ENCODE data around the gene MMP26.
"Not testable (repeated sequence)": the region's sequence is repeated elsewhere in the genome, so short reads cannot be mapped to it uniquely, and the experiment has no call there.

Gene MMP26

DNA sequence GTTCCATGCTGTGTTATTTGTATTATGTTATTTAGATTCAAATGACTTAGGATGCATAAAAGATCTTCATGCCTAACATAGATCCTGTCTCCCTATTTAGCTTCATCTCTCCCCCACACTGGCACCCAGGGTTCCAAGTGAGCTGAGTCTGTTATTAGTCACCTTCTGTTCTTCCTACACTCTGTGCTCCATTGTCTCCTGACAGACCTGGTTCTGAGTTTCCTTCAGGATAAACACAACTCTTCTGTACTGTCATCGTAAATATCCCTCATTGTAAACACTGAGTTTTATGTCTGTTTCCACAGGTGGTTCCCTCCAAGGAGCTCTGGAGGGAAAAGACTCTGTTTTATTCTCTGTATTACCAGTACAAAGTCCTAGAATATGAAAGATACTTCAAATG is 8.7 kb downstream of the MMP26 start:
- ChIA-PET CTCF (no interaction called here), POLR2A (no interaction called here)
- TF ChIP-seq, protein P1, sequence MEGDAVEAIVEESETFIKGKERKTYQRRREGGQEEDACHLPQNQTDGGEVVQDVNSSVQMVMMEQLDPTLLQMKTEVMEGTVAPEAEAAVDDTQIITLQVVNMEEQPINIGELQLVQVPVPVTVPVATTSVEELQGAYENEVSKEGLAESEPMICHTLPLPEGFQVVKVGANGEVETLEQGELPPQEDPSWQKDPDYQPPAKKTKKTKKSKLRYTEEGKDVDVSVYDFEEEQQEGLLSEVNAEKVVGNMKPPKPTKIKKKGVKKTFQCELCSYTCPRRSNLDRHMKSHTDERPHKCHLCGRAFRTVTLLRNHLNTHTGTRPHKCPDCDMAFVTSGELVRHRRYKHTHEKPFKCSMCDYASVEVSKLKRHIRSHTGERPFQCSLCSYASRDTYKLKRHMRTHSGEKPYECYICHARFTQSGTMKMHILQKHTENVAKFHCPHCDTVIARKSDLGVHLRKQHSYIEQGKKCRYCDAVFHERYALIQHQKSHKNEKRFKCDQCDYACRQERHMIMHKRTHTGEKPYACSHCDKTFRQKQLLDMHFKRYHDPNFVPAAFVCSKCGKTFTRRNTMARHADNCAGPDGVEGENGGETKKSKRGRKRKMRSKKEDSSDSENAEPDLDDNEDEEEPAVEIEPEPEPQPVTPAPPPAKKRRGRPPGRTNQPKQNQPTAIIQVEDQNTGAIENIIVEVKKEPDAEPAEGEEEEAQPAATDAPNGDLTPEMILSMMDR (IDR thresholded peaks at IDR 0.05; ENCODE audit: control extremely low read depth, extremely low read depth, low read depth, missing control alignments) = no peak
- DNase-seq (ENCODE audit: extremely low spot score) = no peak

- CTCF ChIA-PET = no interaction called here
- POLR2A ChIA-PET = no interaction called here
- TF ChIP-seq, protein P1 (IDR thresholded peaks at IDR 0.05; ENCODE audit: control extremely low read depth, extremely low read depth, low read depth, missing control alignments) = no peak
- DNase-seq (ENCODE audit: extremely low spot score) = no peak
Observed at GRCh38 chr11:4714300-4714699, 9.7 kb downstream of the MMP26 start.

DNA sequence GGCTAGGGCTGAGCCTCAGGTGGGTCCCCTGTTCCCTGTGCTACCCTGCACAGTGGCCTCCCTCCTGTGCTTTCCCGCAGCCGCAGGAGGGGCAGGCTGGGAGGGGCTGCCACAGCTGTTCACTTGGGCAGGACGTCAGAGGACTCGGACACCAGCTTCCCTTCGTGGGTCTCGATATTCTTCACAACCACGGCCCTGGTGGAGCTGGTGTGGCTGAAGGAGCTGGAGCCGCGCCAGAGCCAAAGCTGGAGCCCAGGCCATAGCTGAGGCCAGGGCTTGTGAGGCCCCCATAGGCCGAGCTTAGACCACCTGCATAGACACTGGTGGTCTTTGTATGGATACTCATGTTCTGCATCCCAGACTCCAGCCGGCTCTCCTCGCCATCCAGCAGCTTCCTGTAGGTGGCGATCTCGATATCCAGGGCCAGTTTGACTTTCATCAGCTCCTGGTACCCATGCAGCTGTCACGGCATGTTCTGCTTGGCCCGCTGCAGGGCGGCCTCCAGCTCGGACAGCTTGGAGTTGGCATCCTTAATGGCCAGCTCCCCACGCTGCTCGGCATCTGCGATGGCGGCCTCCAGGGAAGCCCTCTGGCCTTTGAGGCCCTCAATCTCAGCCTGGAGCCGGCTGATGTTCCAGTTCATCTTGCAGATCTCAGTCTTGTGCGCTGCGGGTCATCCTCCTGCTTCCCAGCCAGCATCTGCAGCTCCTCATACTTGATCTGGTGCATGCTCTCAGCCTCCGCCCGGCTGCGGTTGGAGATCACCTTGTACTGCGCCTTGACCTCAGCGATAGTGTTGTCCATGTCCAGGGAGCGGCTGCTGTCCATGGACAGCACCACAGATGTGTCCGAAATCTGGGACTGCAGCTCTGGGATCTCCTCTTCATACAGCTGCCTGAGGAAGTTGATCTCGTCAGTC is 18.3 kb downstream of the MMP26 start:
- not testable (repeated sequence) for DNase-seq (ENCODE audit: extremely low spot score)
- POLR2A ChIA-PET = interaction anchor here (0.7 kb wide), 1 partner anchor 160 kb away, joined by 3 read pairs; no protein-coding TSS in a partner anchor
- CTCF ChIA-PET = interaction anchor here (1.2 to 1.3 kb wide), 3 partner anchors 9 to 609 kb away, joined by 3 to 4 read pairs (median 3); no protein-coding TSS in a partner anchor

DNA sequence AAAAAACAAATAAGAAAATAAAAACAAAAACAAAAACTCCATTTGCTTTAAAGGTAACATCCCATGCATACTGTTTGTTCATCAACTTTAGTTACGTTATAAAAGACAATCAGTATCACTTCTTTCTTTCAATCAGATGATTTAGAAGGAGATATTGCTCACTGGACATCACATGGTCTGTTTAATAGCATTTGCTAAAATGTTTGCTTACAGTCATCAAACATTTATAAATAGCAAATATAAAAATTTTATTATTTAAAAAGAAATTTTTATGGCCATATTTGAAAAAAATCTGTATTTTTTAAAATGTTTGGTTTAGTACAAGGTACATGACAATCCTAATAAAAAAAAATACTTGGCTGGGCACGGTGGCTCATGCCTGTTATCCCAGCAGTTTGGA is 22.6 kb downstream of the MMP26 start:
- ChIA-PET CTCF (no interaction called here), POLR2A (no interaction called here)
- TF ChIP-seq, protein P1 (IDR thresholded peaks at IDR 0.05; ENCODE audit: control extremely low read depth, extremely low read depth, low read depth, missing control alignments) = no peak
- DNase-seq (ENCODE audit: extremely low spot score) = no peak

- no peak for DNase-seq (ENCODE audit: extremely low spot score)
- POLR2A ChIA-PET = no interaction called here
Observed at GRCh38 chr11:4740735-4741134, 36.2 kb downstream of the MMP26 start.

DNA sequence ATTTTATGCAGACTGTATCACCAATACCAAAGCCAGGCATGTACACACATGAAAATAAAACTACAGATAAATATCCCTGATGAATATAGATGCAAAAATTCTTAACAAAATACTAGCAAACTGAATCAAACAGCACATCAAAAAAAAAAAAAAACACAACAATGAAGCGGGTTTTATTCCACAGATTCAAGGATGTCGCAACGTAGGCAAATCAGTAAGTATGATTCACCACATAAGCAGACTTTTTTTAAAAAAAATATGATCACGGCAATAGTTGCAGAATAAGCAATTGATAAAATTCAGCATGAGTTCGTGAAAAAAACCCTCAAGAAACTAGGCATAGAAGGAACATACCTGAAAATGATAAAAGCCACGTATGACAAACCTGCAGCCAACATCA is 43.9 kb downstream of the MMP26 start:
- TF ChIP-seq, protein P1 (IDR thresholded peaks at IDR 0.05; ENCODE audit: control extremely low read depth, extremely low read depth, low read depth, missing control alignments) = no peak
- ChIA-PET POLR2A (no interaction called here), CTCF (no interaction called here)
- DNase-seq (ENCODE audit: extremely low spot score) = no peak

More at GRCh38 chr11:4740735-4741134, 36.2 kb downstream of the MMP26 start:
- TF ChIP-seq, protein P1 (IDR thresholded peaks at IDR 0.05; ENCODE audit: control extremely low read depth, extremely low read depth, low read depth, missing control alignments) = no peak
- CTCF ChIA-PET = no interaction called here

DNA sequence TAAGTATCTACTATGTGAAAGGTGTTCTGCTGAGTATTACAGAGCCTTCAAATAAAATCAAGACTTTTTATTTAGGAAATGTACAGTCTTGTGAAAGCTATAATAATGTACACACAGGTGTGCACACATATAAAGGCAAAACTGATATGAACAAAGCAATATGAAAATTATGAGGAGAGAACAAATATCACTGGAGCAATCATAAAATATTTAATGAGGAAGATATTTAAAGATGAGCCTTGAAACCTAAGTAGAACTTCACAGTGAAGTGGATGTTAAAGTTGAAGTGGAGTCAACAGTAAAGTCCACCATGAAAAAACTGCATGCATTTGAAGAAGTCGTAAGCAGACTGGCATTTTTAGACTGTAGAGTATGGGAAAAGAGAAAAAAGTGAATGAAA is 46.6 kb downstream of the MMP26 start:
- CTCF ChIA-PET = no interaction called here
- no peak for DNase-seq (ENCODE audit: extremely low spot score)
- POLR2A ChIA-PET = no interaction called here
- TF ChIP-seq, protein P1 (IDR thresholded peaks at IDR 0.05; ENCODE audit: control extremely low read depth, extremely low read depth, low read depth, missing control alignments) = no peak

Data from GM10248 (cell line).